ENCODE data around the gene IL27RA.

DNA sequence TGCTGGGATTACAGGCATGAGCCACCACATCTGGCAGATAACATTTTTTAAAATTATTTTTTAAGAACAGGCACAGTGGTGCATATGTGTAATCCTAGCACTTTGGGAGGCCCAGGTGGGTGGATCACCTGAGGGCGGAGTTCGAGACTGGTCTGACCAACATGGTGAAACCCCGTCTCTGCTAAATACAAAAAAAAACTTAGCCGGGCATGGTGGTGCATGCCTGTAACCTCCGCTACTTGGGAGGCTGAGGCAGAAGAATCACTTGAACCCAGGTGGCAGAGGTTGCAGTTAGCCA lies 30.9 kb downstream of the IL27RA start:
- TF ChIP-seq, protein P1, sequence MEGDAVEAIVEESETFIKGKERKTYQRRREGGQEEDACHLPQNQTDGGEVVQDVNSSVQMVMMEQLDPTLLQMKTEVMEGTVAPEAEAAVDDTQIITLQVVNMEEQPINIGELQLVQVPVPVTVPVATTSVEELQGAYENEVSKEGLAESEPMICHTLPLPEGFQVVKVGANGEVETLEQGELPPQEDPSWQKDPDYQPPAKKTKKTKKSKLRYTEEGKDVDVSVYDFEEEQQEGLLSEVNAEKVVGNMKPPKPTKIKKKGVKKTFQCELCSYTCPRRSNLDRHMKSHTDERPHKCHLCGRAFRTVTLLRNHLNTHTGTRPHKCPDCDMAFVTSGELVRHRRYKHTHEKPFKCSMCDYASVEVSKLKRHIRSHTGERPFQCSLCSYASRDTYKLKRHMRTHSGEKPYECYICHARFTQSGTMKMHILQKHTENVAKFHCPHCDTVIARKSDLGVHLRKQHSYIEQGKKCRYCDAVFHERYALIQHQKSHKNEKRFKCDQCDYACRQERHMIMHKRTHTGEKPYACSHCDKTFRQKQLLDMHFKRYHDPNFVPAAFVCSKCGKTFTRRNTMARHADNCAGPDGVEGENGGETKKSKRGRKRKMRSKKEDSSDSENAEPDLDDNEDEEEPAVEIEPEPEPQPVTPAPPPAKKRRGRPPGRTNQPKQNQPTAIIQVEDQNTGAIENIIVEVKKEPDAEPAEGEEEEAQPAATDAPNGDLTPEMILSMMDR (IDR thresholded peaks at IDR 0.05; ENCODE audit: low read length), result no peak
- no peak for TF ChIP-seq EZH2 (IDR thresholded peaks at IDR 0.05; ENCODE audit: borderline replicate concordance, low read length)
